OCI-LY3 (cell line): ENCODE data around the gene CRADD.

Experiments used
- H2AFZ ChIP-seq: fragments of 200-600, 300-600 bp; shearing (Covaris generic); 2 replicates; pipeline ENCODE4 v1.6.0; 2014; ENCODE audit warnings: antibody characterized with exemption, low read depth, low read length
- H3K27ac ChIP-seq: fragments of 200-600, 300-600 bp; sonication (generic); 2 replicates; pipeline ENCODE4 v1.5.1; 2014; ENCODE audit warnings: mild to moderate bottlenecking, low read length, moderate library complexity, mixed read lengths
- H3K27me3 ChIP-seq: fragments of 200-600, 300-600 bp; sonication (generic); 2 replicates; pipeline ENCODE4 v1.6.1; 2014; ENCODE audit warnings: low read depth, low read length, mixed read lengths
- H3K36me3 ChIP-seq: fragments of 200-600, 300-600 bp; sonication (generic); replicated peaks from 2 replicates; pipeline ENCODE3; 2014; ENCODE audit warnings: low read depth, low read length, mixed read lengths
- H3K4me1 ChIP-seq: fragments of 300-600, 200-600 bp; sonication (generic); 2 replicates; pipeline ENCODE4 v1.6.1; 2014; ENCODE audit warnings: low read length, mixed read lengths
- H3K4me2 ChIP-seq: fragments of 200-600, 300-600 bp; sonication (generic); 2 replicates; pipeline ENCODE4 v1.6.1; 2014; ENCODE audit warnings: low read length, mixed read lengths
- H3K4me3 ChIP-seq: fragments of 300-600, 200-600 bp; sonication (generic); 2 replicates; pipeline ENCODE4 v1.5.1; 2014; ENCODE audit warnings: antibody characterized with exemption, mild to moderate bottlenecking, low read length, moderate library complexity
- H3K79me2 ChIP-seq: fragments of 300-600, 200-600 bp; shearing (Covaris generic); 2 replicates; pipeline ENCODE4 v1.6.1; 2014; ENCODE audit warnings: mild to moderate bottlenecking, low read length, mixed read lengths
- H3K9ac ChIP-seq: fragments of 300-600, 200-600 bp; shearing (Covaris generic); 2 replicates; pipeline ENCODE4 v1.6.0; 2014; ENCODE audit warnings: mild to moderate bottlenecking, low read length, moderate library complexity
- H3K9me3 ChIP-seq: fragments of 200-600, 300-600 bp; shearing (Covaris generic); 2 replicates; pipeline ENCODE4 v1.6.1; 2014; ENCODE audit warnings: low read length, mixed read lengths; ENCODE audit not compliant: insufficient read depth
- H4K20me1 ChIP-seq: fragments of 200-600, 300-600 bp; sonication (generic); 2 replicates; pipeline ENCODE4 v1.6.1; 2016; ENCODE audit warnings: low read length, mixed read lengths; ENCODE audit not compliant: insufficient read depth
- EZH2phosphoT487 ChIP-seq: fragments of 200-600 bp; shearing (Covaris generic); IDR thresholded peaks from 2 replicates; pipeline ENCODE4 v1.6.1; 2018; ENCODE audit warnings: antibody characterized with exemption, mixed run types, low read depth
- TF ChIP-seq, protein P1 (sequence below): fragments of 200-600, 300-600 bp; sonication (generic); IDR thresholded peaks from 2 replicates; pipeline ENCODE4 v1.5.1; 2014; ENCODE audit warnings: antibody characterized with exemption, low read length, low read depth

CRADD gene

DNA sequence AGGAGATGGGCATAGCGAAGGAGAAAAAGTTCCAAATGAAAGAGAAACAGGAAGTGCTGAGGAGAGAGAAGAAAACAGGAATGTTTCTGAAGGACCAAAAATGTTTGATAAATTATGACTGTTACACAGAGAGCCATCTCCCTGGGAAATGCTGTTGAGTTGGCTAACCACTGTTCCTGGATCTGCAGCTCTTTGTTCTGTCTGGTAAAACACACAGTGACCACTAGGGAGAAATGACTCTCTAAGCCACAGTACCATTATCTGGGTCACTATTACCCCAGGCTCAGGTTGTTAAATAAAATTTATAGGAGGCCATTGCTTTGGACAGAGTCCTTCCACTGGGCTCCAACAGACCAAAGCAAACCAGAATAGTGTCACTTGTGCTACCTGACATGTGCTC lies 219.3 kb downstream of the CRADD start:
- no peaks in the 10 kb centered on the region for H3K27me3 ChIP-seq
- no peaks in the 10 kb centered on the region for H3K9me3 ChIP-seq
- no peak for TF ChIP-seq EZH2phosphoT487
- TF ChIP-seq, protein P1, sequence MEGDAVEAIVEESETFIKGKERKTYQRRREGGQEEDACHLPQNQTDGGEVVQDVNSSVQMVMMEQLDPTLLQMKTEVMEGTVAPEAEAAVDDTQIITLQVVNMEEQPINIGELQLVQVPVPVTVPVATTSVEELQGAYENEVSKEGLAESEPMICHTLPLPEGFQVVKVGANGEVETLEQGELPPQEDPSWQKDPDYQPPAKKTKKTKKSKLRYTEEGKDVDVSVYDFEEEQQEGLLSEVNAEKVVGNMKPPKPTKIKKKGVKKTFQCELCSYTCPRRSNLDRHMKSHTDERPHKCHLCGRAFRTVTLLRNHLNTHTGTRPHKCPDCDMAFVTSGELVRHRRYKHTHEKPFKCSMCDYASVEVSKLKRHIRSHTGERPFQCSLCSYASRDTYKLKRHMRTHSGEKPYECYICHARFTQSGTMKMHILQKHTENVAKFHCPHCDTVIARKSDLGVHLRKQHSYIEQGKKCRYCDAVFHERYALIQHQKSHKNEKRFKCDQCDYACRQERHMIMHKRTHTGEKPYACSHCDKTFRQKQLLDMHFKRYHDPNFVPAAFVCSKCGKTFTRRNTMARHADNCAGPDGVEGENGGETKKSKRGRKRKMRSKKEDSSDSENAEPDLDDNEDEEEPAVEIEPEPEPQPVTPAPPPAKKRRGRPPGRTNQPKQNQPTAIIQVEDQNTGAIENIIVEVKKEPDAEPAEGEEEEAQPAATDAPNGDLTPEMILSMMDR = no peak
- H3K9ac ChIP-seq = no peak overlapping the region
- H3K4me1 ChIP-seq = peaks cover 23% of the 10 kb centered on the region
- no peaks in the 10 kb centered on the region for H3K36me3 ChIP-seq
- H3K79me2 ChIP-seq = no peaks in the 10 kb centered on the region
- H2AFZ ChIP-seq = no peak overlapping the region
- H3K4me3 ChIP-seq = no peak overlapping the region
- H3K27ac ChIP-seq = no peak overlapping the region
- no peaks in the 10 kb centered on the region for H4K20me1 ChIP-seq
- no peak overlapping the region for H3K4me2 ChIP-seq

DNA sequence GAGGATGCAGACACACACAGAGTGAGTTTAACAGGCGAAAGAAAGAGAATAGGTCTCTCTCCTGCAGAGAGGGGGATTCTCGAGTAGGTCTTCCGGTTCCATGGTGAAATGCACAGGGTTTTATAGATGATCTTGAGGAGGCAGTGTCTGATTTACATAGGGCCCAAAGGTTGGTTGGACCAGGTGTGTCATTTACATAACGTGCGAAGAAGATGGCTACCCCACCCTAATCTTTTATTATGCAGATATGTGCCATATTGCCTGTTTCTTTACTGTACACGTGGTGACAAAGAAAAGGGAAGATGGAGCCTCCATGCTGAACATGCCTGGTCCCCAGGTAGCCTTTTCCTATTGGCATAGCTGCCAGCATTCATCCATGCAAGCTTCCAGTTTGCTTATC lies 219.8 kb downstream of the CRADD start:
- no peak overlapping the region for H2AFZ ChIP-seq
- TF ChIP-seq, protein P1 = no peak
- TF ChIP-seq EZH2phosphoT487 = no peak
- no peaks in the 10 kb centered on the region for H3K9me3 ChIP-seq

DNA sequence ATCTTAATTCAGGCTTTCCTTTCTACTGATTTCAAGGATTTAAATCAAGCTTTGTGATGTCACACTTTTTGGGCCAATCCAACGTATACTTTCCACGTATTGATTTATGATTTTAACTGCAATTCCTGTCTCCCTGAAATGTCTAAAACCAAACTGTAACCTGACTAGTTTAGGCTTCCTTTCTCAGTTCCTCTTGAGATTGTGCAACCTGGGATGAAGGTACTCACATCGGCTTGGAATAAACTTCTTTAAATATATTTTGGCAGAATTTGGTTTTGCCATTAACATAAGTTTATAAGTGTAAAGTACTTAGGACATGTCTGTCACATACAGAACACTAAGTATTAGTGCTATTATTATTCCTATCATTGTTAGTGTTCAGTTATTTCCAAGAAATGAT lies 224.6 kb downstream of the CRADD start:
- Histone ChIP-seq H4K20me1 (no peaks in the 10 kb centered on the region), H3K4me1 (peaks cover 47% of the 10 kb centered on the region), H3K4me3 (no peak overlapping the region), H3K9me3 (no peaks in the 10 kb centered on the region), H3K79me2 (no peaks in the 10 kb centered on the region), H3K27me3 (no peaks in the 10 kb centered on the region), H3K36me3 (no peaks in the 10 kb centered on the region), H3K4me2 (no peak overlapping the region), H2AFZ (no peak overlapping the region), H3K27ac (no peak overlapping the region), H3K9ac (no peak overlapping the region)
- TF ChIP-seq, protein P1 = no peak
- TF ChIP-seq EZH2phosphoT487 = no peak

More for the DNA sequence above, 219.8 kb downstream of the CRADD start:
- H3K4me1 ChIP-seq = peaks cover 23% of the 10 kb centered on the region
- no peak overlapping the region for H3K4me2 ChIP-seq
- no peak overlapping the region for H3K4me3 ChIP-seq
- H3K9ac ChIP-seq = no peak overlapping the region
- no peaks in the 10 kb centered on the region for H3K27me3 ChIP-seq
- H3K27ac ChIP-seq = no peak overlapping the region
- H4K20me1 ChIP-seq = no peaks in the 10 kb centered on the region
- no peaks in the 10 kb centered on the region for H3K36me3 ChIP-seq
- no peaks in the 10 kb centered on the region for H3K79me2 ChIP-seq

DNA sequence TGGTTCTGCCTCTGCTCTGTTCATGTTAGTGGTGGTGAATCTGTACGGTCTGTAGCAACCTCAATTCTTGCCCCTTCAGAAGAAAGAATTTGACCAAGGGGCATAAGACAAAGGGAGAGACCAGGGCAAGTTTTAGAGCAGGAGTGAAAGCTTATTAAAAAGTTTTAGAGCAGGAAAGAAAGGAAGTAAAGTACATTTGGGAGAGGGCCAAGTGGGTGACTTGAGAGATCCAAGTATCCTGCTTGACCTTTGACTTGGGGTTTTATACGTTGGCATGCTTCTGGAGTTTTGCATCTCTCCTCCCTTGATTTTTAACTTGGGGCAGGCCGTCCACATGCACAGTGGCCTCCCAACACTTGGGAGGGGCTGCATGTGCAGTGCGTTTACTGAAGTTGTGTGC lies 225.0 kb downstream of the CRADD start:
- Histone ChIP-seq H3K9ac (no peak overlapping the region), H3K9me3 (no peaks in the 10 kb centered on the region)

More for the DNA sequence above, 225.0 kb downstream of the CRADD start:
- Histone ChIP-seq H3K27me3 (no peaks in the 10 kb centered on the region), H3K4me1 (peaks cover 51% of the 10 kb centered on the region), H3K27ac (no peak overlapping the region), H4K20me1 (no peaks in the 10 kb centered on the region), H2AFZ (no peak overlapping the region), H3K4me3 (no peak overlapping the region), H3K79me2 (no peaks in the 10 kb centered on the region), H3K36me3 (no peaks in the 10 kb centered on the region), H3K4me2 (no peak overlapping the region)
- no peak for TF ChIP-seq EZH2phosphoT487
- TF ChIP-seq, protein P1 = no peak
